H1 (cell line): ENCODE data around the gene DDX56. TPM values are rescaled to one million over a fixed set of nuclear protein-coding genes. Genes with fewer than 3 reads are reported as not detected.

ENCODE experiments used
- CHD1 ChIP-seq: IDR thresholded peaks from 2 replicates; pipeline ENCODE4 v1.6.1; 2012; ENCODE audit warnings: low read depth, low read length, improper control_type of control experiment
- CHD7 ChIP-seq: fragments of 300-600 bp; sonication (generic); IDR thresholded peaks from 2 replicates; pipeline ENCODE4 v1.7.1; 2012; ENCODE audit warnings: low read length, moderate library complexity, mild to moderate bottlenecking, inconsistent platforms; ENCODE audit not compliant: insufficient replicate concordance
- KDM1A ChIP-seq: fragments of 200-600, 300-600 bp; sonication (generic); IDR thresholded peaks from 2 replicates; pipeline ENCODE4 v1.7.1; 2016; ENCODE audit warnings: mild to moderate bottlenecking, low read length, borderline replicate concordance
- SIN3A ChIP-seq, 2 experiments: IDR thresholded peaks in 1 of 2; conservative IDR thresholded peaks in 1 of 2; 2 replicates each; pipeline ENCODE4 v1.6.1; 2011 to 2012; ENCODE audit warnings: low read length in 2 of 2, improper control_type of control experiment in 1 of 2, low read depth in 1 of 2, mild to moderate bottlenecking in 1 of 2
- SP1 ChIP-seq: IDR thresholded peaks from 2 replicates; pipeline ENCODE4 v1.6.1; 2011; ENCODE audit warnings: low read depth, low read length
- TAF1 ChIP-seq: IDR thresholded peaks from 2 replicates; pipeline ENCODE4 v1.6.1; 2011; ENCODE audit warnings: mild to moderate bottlenecking, low read depth, low read length
- ZNF274 ChIP-seq: IDR thresholded peaks from 2 replicates; pipeline ENCODE4 v1.7.0; 2012; ENCODE audit warnings: low read length, borderline replicate concordance; ENCODE audit errors: extremely low read depth
- polyA plus RNA-seq, 7 experiments: library from polyadenylated mRNA; depleted of rRNA in 3 of 7; stranded (reverse) in 5 of 7; unstranded in 2 of 7; fragments of >200 nt in 5 of 7; fragments of 200-250 nt in 2 of 7; gene quantifications; 1 replicate in 5 of 7; 2 replicates in 1 of 7; 4 replicates in 1 of 7; pipeline versions ENCODE4 v1.2.1 to v1.2.3, GENCODE V29; 2011 to 2013; ENCODE audit warnings: missing spikeins in 2 of 7, mixed read lengths in 2 of 7
- total RNA-seq: library from RNA; stranded (reverse); fragmentation: NEBNext Ultra II Directional; extraction: Animal tissue kit (Norgen Biotek cat#: 25700); gene quantifications from 2 replicates; pipeline ENCODE4 v1.2.1, GENCODE V29; 2021
- TF ChIP-seq, protein P1 (sequence below): IDR thresholded peaks from 2 replicates; pipeline ENCODE4 v1.6.1; 2012; ENCODE audit warnings: inconsistent platforms

DDX56 gene
- total and polyA plus RNA-seq, 2 of the 8 experiments (the other 6 are each of a cell fraction or from before 2014, with no cell fraction given): 56.9 to 81.6 TPM

DNA sequence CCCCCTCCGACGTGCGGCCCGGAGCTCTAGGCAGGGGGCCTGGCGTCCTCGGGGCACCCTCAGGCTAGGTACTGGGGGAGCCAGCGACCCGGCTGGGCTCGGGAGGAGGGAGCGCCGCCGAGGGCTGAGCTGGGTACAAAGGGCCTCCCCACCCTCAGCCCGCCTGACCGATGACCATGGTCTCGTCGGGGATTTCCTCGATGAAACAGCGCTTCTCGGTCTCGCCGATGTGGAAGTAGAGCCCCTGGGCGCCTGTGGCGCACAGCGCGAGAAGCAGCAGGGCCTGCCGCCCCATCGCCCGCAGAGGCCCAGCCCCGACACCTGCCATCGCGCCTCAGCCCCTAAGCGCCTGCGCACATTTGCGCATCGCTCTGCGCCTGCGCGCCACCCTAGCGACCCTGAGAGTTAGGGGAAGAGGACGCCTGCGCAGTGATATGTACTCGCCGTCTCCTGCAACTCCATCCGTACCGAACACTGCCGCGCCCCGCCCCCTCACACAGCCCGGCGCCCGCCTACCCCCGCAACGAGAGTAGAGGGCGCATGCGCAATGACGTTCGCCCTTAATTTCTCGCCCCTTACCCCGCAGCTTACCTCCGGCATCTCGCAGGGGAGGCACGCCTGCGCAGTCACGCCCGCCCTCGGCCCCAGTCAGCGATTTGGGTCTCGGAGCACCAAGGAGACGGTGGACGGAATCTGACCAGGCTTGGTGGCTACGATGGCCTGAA is 8.3 kb upstream of the DDX56 start, which contains the start of gene TMED4 (continued):
- no peak for TF ChIP-seq CHD7
- TF ChIP-seq SIN3A (conservative IDR thresholded peaks at IDR 0.05 in 1 of 2, IDR thresholded peaks at IDR 0.05 in 1 of 2; ENCODE audit: low read depth in 1 of 2, low read length in 2 of 2): peak; percentile 48 to 78; a peak in 2 of 4 replicates
- TF ChIP-seq CHD1: no peak
- no peak for TF ChIP-seq KDM1A
- TF ChIP-seq, protein P1, sequence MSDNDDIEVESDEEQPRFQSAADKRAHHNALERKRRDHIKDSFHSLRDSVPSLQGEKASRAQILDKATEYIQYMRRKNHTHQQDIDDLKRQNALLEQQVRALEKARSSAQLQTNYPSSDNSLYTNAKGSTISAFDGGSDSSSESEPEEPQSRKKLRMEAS: peak; percentile 27; the same call in 1 of the 2 replicates
- no peak for TF ChIP-seq ZNF274
- TF ChIP-seq TAF1: peak; percentile 91
- no peak for TF ChIP-seq SP1
